WI38 (cell line): ENCODE results near the gene ATP2B3.

Experiments used
- H3K4me3 ChIP-seq: 2 replicates; pipeline ENCODE4 v1.5.1; 2011; ENCODE audit warnings: low read depth, mild to moderate bottlenecking, control low read depth, low read length
- CTCF ChIP-seq: IDR thresholded peaks from 2 replicates; pipeline ENCODE4 v1.5.1; 2012; ENCODE audit warnings: low read depth, mild to moderate bottlenecking, control low read depth, low read length

ATP2B3 gene

DNA sequence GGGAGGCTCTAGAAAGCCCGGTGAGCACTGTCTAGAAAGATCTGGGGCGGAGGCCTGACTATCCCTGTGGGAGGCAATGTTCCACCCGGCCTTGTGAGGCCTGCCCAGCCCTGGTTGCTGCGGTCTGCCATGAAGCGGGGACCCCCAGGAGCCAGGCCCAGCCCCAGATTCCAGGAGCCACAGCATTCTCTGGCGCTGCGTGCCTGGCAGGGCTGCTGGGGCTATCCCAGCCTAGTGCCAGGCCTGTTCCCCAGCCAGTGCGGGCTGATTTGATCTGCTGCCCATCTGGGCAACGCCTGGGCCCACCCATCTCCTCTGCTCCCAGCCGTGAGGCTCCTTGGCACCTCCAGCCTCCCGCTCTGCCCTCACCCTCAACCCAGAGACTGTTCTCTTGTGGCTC is 19.6 kb downstream of the ATP2B3 start:
- no peak overlapping the region for H3K4me3 ChIP-seq
- no peak for TF ChIP-seq CTCF

DNA sequence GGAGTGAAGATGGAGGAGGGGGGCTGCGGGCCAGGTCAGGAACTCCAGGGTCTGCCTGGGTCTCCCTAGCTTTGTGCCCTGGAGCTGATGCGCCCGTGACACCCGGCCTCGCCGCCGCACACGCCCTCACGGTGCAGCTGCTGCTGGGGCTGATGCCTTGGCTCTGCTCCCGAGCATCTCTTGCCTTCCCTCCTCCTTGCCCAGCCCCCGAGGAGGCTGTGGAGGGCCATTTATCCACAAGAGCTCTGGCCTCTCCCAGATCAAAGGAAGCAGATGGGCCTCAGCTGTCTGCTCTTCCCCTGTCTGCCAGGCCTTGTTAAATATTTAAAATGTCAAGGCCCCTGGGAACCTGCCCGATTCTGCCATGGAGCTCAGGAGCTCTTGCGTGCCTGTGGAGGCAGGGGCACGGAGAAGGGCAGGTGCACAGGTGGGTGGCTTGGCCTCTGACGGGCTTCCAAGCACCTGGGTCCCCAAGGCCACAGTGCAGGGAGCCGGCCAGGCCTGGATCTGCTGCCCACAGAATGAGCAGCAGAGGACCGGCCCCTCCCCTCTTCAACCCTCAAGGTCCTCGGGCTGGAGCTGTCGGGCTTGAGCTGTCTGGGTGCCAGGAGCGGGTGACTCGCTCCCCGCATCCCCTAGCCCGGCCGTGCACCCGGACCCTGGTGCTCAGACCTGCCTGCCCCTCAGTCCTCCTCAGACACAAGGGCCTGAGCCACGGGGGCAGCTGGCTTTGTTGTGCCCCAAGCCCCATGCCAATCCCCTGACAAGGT is 20.3 kb downstream of the ATP2B3 start:
- TF ChIP-seq CTCF: no peak
- no peak overlapping the region for H3K4me3 ChIP-seq

- no peak for TF ChIP-seq CTCF
- H3K4me3 ChIP-seq: no peak overlapping the region
Observed at GRCh38 chrX:153538424-153538823, 21.0 kb downstream of the ATP2B3 start.

GRCh38 chrX:153539171-153539978 is 21.9 kb downstream of the ATP2B3 start:
- H3K4me3 ChIP-seq: no peak overlapping the region
- peak; percentile 84 for TF ChIP-seq CTCF

DNA sequence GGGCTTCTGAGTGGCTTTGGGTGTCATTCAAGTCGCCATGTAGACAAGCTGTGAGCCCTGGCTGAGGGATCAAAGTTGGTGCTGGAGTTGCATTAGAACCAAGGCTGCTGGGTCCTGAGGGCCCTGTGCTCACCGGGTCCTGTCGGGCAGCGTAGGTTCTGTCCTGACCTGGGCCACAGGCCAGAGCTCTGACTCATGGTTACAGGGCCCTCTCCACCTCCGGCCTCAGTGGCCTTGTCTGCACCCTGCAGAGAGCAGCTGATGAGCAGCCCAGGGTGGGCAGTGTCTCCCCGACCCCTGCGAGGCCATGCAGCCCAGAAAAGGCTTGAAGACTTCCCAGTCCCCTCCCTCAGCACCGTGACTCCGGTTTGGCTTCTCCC is 22.5 kb downstream of the ATP2B3 start:
- H3K4me3 ChIP-seq: no peak overlapping the region
- no peak for TF ChIP-seq CTCF

GRCh38 chrX:153544727-153545126 is 27.3 kb downstream of the ATP2B3 start:
- no peak for TF ChIP-seq CTCF
- no peak overlapping the region for H3K4me3 ChIP-seq

GRCh38 chrX:153546386-153546785 is 28.9 kb downstream of the ATP2B3 start:
- no peak for TF ChIP-seq CTCF

More at GRCh38 chrX:153546386-153546785, 28.9 kb downstream of the ATP2B3 start:
- H3K4me3 ChIP-seq: no peak overlapping the region
